CD4-positive, alpha-beta T cell treated with Interleukin-17A for 1 hour (primary cell): ENCODE measurements around the gene MAP1LC3B.

Source experiments
- DNase-seq: peaks from one replicate; pipeline ENCODE4 v3.0.0-alpha.2; 2020

MAP1LC3B gene

GRCh38 chr16:87411375-87412271, 19.5 kb downstream of the MAP1LC3B start:
- DNase-seq = no peak

DNA sequence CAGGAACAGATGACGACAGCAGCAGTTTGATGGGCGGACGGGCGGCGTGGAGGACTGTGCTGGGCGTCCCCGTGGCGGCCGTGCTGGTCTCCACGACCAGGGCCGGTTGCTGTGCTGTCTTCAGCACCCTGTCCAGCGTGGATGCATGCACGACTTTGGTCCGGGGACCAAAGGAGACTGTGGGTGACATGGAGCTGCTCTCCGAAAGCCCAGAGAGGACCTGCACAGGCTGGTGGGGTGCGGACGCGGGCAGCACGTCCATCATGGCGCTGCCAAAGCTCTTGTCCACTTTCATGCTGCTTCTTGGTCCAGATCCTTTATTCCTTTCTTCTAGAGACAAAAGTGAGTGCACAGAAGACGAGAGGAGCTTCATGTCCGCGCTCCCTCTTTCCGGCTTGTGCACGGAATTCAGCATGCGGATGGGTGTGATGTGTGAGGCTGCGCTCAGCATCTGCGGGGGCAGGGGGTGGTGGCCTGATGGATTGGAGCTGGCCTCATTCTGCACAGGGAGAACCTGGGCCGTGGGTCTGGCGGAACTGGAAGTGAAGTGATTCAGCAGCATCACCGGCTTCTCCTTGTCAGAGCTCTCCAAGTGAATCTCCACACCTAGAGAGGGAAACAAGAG, 20.3 kb downstream of the MAP1LC3B start:
- no peak for DNase-seq

DNA sequence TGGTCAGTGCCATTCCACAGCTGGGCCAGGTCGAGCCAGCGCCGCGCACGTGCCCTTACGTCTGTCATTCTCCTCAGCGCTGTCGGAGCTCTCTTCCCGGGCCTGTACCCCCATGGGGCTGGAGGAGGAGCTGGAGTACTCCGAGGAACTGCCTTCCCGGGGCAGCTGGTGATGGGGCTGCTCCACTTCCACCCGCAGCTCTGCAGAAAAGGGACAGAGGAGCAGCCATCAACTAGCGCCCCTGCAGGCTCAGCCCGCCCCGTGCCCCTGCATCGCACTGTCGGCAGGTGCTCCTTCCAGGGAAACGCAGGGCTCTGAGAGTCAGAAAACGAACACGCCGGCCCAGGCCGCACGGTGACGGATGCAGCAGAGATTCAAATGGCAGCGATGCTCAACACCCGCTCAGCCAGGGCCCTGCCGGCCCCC, 20.9 kb downstream of the MAP1LC3B start:
- DNase-seq = no peak

GRCh38 chr16:87414251-87414680, 22.1 kb downstream of the MAP1LC3B start:
- no peak for DNase-seq

- no peak for DNase-seq
Measured at GRCh38 chr16:87415441-87415840, 23.3 kb downstream of the MAP1LC3B start.

- DNase-seq = peak; percentile 29
Measured at GRCh38 chr16:87416826-87417527, 24.8 kb downstream of the MAP1LC3B start.

GRCh38 chr16:87417528-87417910, 25.4 kb downstream of the MAP1LC3B start:
- no peak for DNase-seq

DNA sequence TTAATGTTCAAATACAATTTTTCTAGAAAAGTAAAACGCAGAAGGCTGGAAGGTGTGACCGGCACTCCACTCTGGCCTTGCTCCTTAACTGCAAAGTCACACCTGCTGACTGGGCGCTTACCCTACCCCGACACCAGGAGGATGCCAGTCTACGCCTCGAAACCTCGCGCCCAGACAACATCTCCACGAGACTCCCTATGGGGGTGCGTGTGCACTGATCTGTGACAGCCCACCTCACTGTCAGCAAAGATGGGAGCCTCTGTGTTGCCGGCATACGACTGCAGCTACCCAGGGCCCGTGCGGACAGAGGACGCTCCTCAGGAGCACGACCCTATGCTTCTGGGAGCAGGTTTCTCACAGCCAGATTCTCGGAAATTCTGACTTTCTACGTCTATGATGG, 26.1 kb downstream of the MAP1LC3B start:
- DNase-seq = no peak

DNA sequence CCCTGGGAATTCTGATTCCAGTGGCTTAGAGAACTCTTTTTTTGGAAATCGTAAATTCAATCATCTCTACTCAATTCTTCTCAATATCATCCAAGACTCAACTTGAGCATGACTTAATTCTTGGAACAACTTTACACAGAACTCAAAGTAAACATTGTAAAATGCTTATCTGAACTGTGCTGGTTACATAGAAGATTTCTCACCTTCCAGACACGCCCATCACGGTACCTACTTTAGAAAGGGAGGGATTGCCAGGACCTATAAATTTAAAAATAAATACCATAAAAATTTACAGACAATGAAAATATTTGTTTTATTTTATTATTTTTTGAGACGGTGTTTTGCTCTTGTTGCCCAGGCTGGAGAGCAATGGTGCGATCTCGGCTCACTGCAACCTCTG, 26.5 kb downstream of the MAP1LC3B start:
- no peak for DNase-seq

- DNase-seq = no peak
Measured at GRCh38 chr16:87420026-87421002, 28.2 kb downstream of the MAP1LC3B start.

DNA sequence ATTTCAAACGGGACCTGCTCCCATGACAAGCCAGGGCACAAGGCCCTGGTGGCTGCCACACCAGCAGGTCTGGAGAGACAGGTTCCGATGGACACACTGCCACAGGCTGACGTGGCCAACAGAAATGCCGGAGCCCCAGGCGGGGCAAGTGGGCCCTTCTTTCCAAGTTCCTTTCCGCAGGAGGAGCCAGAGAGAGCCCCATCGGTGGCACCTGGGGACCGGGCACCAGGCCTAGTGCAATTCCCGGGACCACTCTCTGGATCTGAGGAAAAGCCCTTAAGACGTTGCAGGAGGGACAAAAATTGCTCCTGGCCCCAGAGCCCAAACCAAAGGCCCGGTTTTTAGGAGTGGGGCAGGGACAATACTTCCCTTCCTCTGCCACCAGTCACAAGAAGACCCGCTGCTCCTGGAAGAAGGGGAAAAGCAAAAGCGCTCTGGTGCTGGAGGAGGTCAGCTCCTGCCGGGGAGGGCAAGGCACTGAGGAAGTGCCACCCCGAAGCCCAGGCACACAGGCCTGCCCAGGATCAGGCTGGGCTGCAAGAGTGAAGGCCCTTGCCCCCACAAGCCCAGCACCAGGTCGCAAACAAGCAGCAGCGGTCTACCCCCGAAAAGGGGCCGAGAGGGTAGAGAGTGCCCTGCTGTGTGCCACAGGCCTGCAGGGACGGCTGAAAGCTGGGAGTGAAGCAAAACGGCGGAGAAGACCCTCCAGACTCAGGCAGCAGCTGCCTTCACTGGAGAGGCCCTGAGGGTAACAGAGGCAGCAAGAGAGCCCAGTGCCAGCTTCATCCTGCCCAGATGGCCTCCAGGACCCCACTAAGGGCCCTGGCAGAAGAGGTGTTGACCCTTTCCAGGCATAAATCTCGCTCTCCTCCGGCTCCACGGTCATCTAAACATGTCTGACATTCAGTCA, 29.1 kb downstream of the MAP1LC3B start:
- DNase-seq = no peak

GRCh38 chr16:87422106-87422505, 30.0 kb downstream of the MAP1LC3B start:
- no peak for DNase-seq

DNA sequence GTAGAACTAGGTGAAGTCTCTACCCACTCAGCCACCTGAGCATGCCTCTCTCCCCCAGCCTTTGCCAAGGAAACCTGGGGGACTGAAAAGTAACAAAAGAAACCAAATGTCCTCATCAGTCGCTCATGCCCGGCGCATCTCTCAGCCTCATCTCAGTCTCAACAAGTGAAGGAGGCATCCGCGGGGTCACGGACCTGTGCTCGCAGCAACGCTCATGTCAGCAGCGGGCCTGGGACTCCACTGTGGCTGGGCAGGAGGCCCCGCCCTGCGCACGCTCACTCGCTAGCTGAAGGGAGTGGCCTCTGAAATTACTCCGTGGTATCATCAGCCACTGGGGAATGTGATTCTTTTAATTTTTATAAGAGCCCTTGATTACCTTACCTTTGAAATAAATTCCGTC, 31.3 kb downstream of the MAP1LC3B start:
- DNase-seq = no peak

DNA sequence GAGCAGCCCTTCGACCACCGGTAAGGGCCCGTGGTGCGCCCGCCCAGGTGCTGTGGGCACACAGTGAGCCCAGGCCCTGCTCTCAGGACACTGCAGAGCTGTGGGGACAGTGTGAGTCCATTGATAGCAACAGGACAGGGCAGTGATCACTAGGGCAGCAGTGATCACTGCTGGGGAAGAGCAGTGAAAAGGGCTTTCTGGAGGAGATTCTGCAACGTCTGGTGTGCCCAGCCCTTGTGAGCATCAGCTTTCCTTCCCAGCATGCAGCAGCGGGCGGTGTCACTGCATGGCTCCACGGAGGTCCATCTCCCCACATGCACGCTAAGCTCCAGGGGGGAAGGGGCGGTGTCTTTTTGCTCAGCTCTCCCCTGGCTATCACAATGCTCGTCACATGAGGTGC, 32.1 kb downstream of the MAP1LC3B start:
- no peak for DNase-seq

GRCh38 chr16:87425941-87426340, 33.8 kb downstream of the MAP1LC3B start:
- DNase-seq = no peak

- DNase-seq = no peak
Measured at GRCh38 chr16:87426423-87427215, 34.5 kb downstream of the MAP1LC3B start.

GRCh38 chr16:87431926-87432325, 39.8 kb downstream of the MAP1LC3B start:
- DNase-seq = no peak

DNA sequence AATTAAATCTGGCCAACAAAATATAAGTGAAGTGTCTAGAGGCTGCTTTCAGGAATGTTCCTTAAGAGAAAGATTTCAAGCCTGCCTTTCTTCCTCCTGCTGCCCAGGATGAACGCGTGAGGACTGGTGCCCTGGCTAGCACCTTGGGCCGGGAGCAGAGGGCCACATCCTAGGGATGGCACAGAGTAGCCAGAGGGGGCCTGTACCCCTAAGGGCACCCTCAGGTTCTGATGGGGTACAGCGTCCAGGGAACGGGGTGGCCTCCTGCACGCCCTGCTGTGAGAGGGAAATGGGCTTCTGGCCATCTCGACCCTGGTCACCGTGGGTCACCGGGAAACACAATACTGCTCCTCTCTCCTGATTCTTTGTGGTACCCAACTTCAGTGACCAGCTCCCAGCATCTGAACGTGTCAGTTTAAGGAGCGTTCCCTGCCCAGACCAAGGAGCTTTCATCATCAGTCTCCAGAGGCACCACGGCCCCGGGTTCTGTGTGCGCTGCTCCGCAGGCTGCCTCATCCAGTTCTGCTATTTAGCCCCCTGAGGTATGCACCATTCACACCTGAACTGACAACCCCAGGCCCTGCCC, 40.3 kb downstream of the MAP1LC3B start:
- DNase-seq = no peak

DNA sequence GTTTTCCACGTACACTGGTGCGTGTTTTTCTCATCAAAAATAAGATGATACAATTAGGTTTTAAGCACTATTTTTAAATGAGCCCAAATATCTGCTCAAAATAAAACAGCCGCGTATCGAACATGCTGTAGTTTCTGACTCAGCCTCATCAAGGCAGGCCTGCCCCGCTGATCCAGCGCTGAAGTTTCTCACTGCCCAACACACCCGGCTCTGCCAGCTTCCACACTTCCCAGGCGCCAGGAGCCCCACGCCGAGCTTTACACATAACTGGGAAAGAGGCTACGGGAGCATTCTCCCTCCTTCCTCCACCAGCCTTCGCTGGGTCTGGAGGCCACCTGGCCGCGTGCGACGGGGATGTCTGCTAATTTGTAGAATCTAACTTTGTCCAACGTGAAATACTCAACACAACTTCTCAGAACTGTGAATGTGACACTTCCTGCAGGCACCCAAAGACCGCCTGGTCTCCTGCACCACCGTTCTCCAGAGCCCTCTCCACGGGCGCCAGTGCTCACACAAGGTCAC, 42.1 kb downstream of the MAP1LC3B start:
- DNase-seq = no peak
